ENCODE results near the gene ARID3C.

Gene ARID3C

DNA sequence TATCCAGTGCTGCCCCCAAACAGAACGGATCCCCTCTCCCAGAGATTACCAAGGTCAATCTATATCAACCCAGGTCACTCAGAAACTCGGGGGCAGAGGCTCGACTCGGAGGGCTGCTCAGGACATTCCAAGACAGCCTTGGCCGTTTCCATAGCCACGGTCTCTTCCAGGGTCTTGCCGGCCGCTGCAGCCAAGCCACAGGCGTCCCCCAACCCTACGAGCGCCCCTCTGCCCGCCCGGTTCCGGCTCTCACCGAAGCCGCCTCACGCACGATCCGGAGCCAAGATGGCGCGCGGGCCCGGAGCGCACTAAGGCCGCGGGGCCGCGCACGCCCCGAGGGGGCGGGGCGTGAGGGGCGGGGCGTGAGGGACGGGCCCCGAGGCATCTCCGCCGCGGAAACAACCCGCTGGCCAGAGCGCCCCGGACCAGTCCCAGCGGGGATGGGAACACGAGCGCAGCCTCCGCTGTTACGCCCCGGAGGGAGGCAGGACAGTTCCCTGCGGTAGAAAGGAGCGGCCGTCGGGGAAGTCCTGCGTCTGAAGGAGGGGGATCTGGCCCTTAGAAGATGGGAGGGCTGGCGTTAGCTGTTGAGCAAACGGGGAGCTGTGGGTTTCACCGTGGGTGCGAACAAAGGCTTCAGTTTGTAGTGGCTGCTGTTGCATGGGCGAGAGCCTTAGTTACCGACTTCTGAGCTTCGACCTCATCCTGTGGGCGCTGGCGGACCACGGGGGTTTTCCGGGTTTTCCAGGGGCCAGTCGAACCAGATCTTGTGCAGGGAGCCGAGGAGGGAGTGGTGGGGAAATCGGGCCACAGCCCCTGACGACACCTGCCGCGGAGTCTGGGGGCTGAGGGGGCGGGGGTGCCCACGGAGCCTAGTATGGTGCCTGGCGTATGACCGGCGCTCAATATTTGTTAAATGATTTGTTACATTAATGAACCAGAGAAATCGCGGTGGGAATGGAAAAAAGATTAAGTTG, 16.8 kb downstream of the ARID3C start, which contains the start of gene RPP25L (continued):
- TF ChIP-seq, protein P1, sequence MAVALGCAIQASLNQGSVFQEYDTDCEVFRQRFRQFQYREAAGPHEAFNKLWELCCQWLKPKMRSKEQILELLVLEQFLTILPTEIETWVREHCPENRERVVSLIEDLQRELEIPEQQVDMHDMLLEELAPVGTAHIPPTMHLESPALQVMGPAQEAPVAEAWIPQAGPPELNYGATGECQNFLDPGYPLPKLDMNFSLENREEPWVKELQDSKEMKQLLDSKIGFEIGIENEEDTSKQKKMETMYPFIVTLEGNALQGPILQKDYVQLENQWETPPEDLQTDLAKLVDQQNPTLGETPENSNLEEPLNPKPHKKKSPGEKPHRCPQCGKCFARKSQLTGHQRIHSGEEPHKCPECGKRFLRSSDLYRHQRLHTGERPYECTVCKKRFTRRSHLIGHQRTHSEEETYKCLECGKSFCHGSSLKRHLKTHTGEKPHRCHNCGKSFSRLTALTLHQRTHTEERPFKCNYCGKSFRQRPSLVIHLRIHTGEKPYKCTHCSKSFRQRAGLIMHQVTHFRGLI (tag by site-specific recombination; IDR thresholded peaks at IDR 0.05), result no peak
- TF ChIP-seq ZNF324 (tag by site-specific recombination; IDR thresholded peaks at IDR 0.05) (no peak), REST (tag by site-specific recombination; IDR thresholded peaks at IDR 0.05) (0 out of 2 replicates have a peak, but pooled peaks have one; percentile 26), SP7 (tag by site-specific recombination; IDR thresholded peaks at IDR 0.05) (peak; percentile 36; the same call in 1 of the 2 replicates)

GRCh38 chr9:34611251-34611810, 17.5 kb downstream of the ARID3C start:
- Histone ChIP-seq H3K27ac (ENCODE audit: extremely low read depth, low read depth, low read length) (peak overlapping the region; percentile 87), H3K9me3 (ENCODE audit: control insufficient read depth, insufficient read depth, low read depth, low read length) (no peaks in the 10 kb centered on the region), H3K4me3 (ENCODE audit: low read depth, low read length) (peak overlapping the region; percentile 76), H3K36me3 (ENCODE audit: control insufficient read depth in 2 of 2, insufficient read depth in 1 of 2, low read length in 2 of 2) (peaks cover under 1 to 45% of the 10 kb centered on the region in 2 experiments; a peak in 2 of 3 replicates), H3K4me1 (ENCODE audit: control insufficient read depth, insufficient read depth, low read length) (no peaks in the 10 kb centered on the region)
- POLR2A ChIA-PET, result interaction anchor here (0.6 to 2.4 kb wide), 3 partner anchors 9 to 109 kb away, joined by 3 to 11 read pairs (median 3); partner anchors contain the start of genes DCTN3 and SIGMAR1
- TF ChIP-seq ZNF174 (tag by site-specific recombination; IDR thresholded peaks at IDR 0.05) (no peak), ZNF16 (tag by site-specific recombination; IDR thresholded peaks at IDR 0.05; ENCODE audit: low read depth) (no peak), ZNF302 (tag by site-specific recombination; IDR thresholded peaks at IDR 0.05; ENCODE audit: low read depth) (no peak), ZNF792 (tag by site-specific recombination; IDR thresholded peaks at IDR 0.05) (no peak), ZNF223 (tag by site-specific recombination; IDR thresholded peaks at IDR 0.05) (no peak), ZNF433 (tag by site-specific recombination; IDR thresholded peaks at IDR 0.05; ENCODE audit: low read depth) (no peak), ZNF354C (tag by site-specific recombination; IDR thresholded peaks at IDR 0.05; ENCODE audit: borderline replicate concordance, low read depth) (no peak), ZNF791 (tag by site-specific recombination; IDR thresholded peaks at IDR 0.05) (no peak), SCRT2 (tag by site-specific recombination; IDR thresholded peaks at IDR 0.05) (no peak), ZBTB49 (tag by site-specific recombination; IDR thresholded peaks at IDR 0.05; ENCODE audit: low read depth) (no peak)
- CTCF ChIA-PET, result interaction anchor here (0.6 to 10.3 kb wide), 12 partner anchors 9 to 890 kb away, joined by 3 to 164 read pairs (median 3); partner anchors contain the start of genes DCTN3 and SIGMAR1
